HEK293 (cell line): ENCODE measurements around the gene TDRD10.

Experiments
- CTCF ChIA-PET: fragments of 350-600 bp; formaldehyde crosslinking; extraction: SDS; loops from one replicate; lab custom pipeline; 2021; ENCODE audit warnings: antibody characterized with exemption; lab: Yijun Ruan, JAX
- POLR2A ChIA-PET: fragments of 300-600 bp; formaldehyde crosslinking; extraction: SDS; loops from one replicate; lab custom pipeline; 2020; ENCODE audit warnings: antibody characterized with exemption, inconsistent platforms; lab: Yijun Ruan, JAX
- H3K27ac ChIP-seq: fragments of 200-500 bp; sonication (Bioruptor generic); 2 replicates; pipeline ENCODE4 v1.5.1; 2014; ENCODE audit warnings: low read depth, low read length, control low read depth, inconsistent platforms; ENCODE audit errors: extremely low read depth
- H3K36me3 ChIP-seq, 2 experiments: fragments of 200-500 bp in 1 of 2; sonication (Bioruptor generic) in 1 of 2; 1 replicate in 1 of 2; 2 replicates in 1 of 2; pipeline ENCODE4 v1.5.1; 2014 to 2017; ENCODE audit warnings: inconsistent platforms in 2 of 2, low read length in 2 of 2; ENCODE audit not compliant: control insufficient read depth in 2 of 2, insufficient read depth in 1 of 2
- H3K4me1 ChIP-seq: fragments of 200-500 bp; sonication (Bioruptor generic); 2 replicates; pipeline ENCODE4 v1.5.1; 2014; ENCODE audit warnings: mild to moderate bottlenecking, low read length, inconsistent platforms; ENCODE audit not compliant: control insufficient read depth, insufficient read depth
- H3K4me3 ChIP-seq: 2 replicates; pipeline ENCODE4 v1.5.1; 2011; ENCODE audit warnings: low read depth, mild to moderate bottlenecking, control low read depth, low read length, moderate library complexity
- H3K9me3 ChIP-seq: fragments of 200-500 bp; sonication (Bioruptor generic); 2 replicates; pipeline ENCODE4 v1.5.1; 2014; ENCODE audit warnings: low read depth, low read length, inconsistent platforms; ENCODE audit not compliant: control insufficient read depth, insufficient read depth
- GLI2 ChIP-seq: fragments of 450-650 bp; formaldehyde crosslinking; IDR thresholded peaks from 2 replicates; pipeline ENCODE4; 2017; ENCODE audit warnings: missing biosample characterization, missing genetic modification characterization, low read depth, borderline replicate concordance
- OVOL3 ChIP-seq: fragments of 450-650 bp; formaldehyde crosslinking; IDR thresholded peaks from 2 replicates; pipeline ENCODE4 v1.5.1; 2016; ENCODE audit warnings: missing biosample characterization, missing genetic modification characterization
- REPIN1 ChIP-seq: fragments of 450-650 bp; formaldehyde crosslinking; IDR thresholded peaks from 2 replicates; pipeline ENCODE4 v1.5.1; 2017; ENCODE audit warnings: missing biosample characterization, missing genetic modification characterization, low read depth
- SALL2 ChIP-seq: fragments of 450-650 bp; formaldehyde crosslinking; IDR thresholded peaks from 2 replicates; pipeline ENCODE4 v1.5.0; 2017; ENCODE audit warnings: missing biosample characterization, mild to moderate bottlenecking, missing genetic modification characterization, borderline replicate concordance
- TCF7L2 ChIP-seq: IDR thresholded peaks from 2 replicates; pipeline ENCODE4 v1.6.1; 2011; ENCODE audit warnings: low read depth, mild to moderate bottlenecking, inconsistent platforms, low read length, moderate library complexity, borderline replicate concordance
- ZBTB48 ChIP-seq: fragments of 450-650 bp; formaldehyde crosslinking; IDR thresholded peaks from 2 replicates; pipeline ENCODE4 v1.5.1; 2016; ENCODE audit warnings: missing biosample characterization, missing genetic modification characterization
- ZBTB8A ChIP-seq: fragments of 450-650 bp; formaldehyde crosslinking; IDR thresholded peaks from 2 replicates; pipeline ENCODE4 v1.5.1; 2016; ENCODE audit warnings: missing biosample characterization, missing genetic modification characterization
- ZFP3 ChIP-seq: fragments of 450-650 bp; formaldehyde crosslinking; IDR thresholded peaks from 2 replicates; pipeline ENCODE4 v1.5.1; 2016; ENCODE audit warnings: low read depth, missing biosample characterization, missing genetic modification characterization
- ZFP37 ChIP-seq: fragments of 450-650 bp; formaldehyde crosslinking; IDR thresholded peaks from 2 replicates; pipeline ENCODE4 v1.5.1; 2016; ENCODE audit warnings: missing biosample characterization, missing genetic modification characterization
- ZNF10 ChIP-seq: fragments of 450-650 bp; formaldehyde crosslinking; IDR thresholded peaks from 2 replicates; pipeline ENCODE4 v1.5.1; 2017; ENCODE audit warnings: missing biosample characterization, missing genetic modification characterization
- ZNF114 ChIP-seq: fragments of 450-650 bp; formaldehyde crosslinking; IDR thresholded peaks from 2 replicates; pipeline ENCODE4 v1.5.0; 2017; ENCODE audit warnings: missing biosample characterization, missing genetic modification characterization
- ZNF16 ChIP-seq: fragments of 450-650 bp; formaldehyde crosslinking; IDR thresholded peaks from 2 replicates; pipeline ENCODE4 v1.5.1; 2016; ENCODE audit warnings: low read depth, missing biosample characterization, missing genetic modification characterization
- ZNF19 ChIP-seq: fragments of 450-650 bp; formaldehyde crosslinking; IDR thresholded peaks from 2 replicates; pipeline ENCODE4; 2016; ENCODE audit warnings: missing biosample characterization, missing genetic modification characterization, low read depth
- ZNF23 ChIP-seq: fragments of 450-650 bp; formaldehyde crosslinking; IDR thresholded peaks from 2 replicates; pipeline ENCODE4 v1.5.1; 2016; ENCODE audit warnings: missing biosample characterization, missing genetic modification characterization, borderline replicate concordance
- ZNF248 ChIP-seq: fragments of 450-650 bp; formaldehyde crosslinking; IDR thresholded peaks from 2 replicates; pipeline ENCODE4 v1.5.1; 2017; ENCODE audit warnings: missing biosample characterization, missing genetic modification characterization
- ZNF266 ChIP-seq: fragments of 450-650 bp; formaldehyde crosslinking; IDR thresholded peaks from 2 replicates; pipeline ENCODE4 v1.5.1; 2016; ENCODE audit warnings: missing biosample characterization, missing genetic modification characterization, low read depth
- ZNF292 ChIP-seq: fragments of 450-650 bp; formaldehyde crosslinking; IDR thresholded peaks from 2 replicates; pipeline ENCODE4 v1.5.1; 2016; ENCODE audit warnings: low read depth, missing biosample characterization, missing genetic modification characterization, borderline replicate concordance
- ZNF311 ChIP-seq: fragments of 450-650 bp; formaldehyde crosslinking; IDR thresholded peaks from 2 replicates; pipeline ENCODE4 v1.5.1; 2017; ENCODE audit warnings: missing biosample characterization, missing genetic modification characterization, borderline replicate concordance
- ZNF350 ChIP-seq: fragments of 450-650 bp; formaldehyde crosslinking; IDR thresholded peaks from 2 replicates; pipeline ENCODE4 v1.5.0; 2017; ENCODE audit warnings: missing biosample characterization, mild to moderate bottlenecking, missing genetic modification characterization
- ZNF366 ChIP-seq: fragments of 450-650 bp; formaldehyde crosslinking; conservative IDR thresholded peaks from 2 replicates; pipeline ENCODE4 v1.5.1; 2016; ENCODE audit warnings: missing biosample characterization, missing genetic modification characterization
- ZNF416 ChIP-seq: fragments of 450-650 bp; formaldehyde crosslinking; IDR thresholded peaks from 2 replicates; pipeline ENCODE4 v1.5.1; 2016; ENCODE audit warnings: missing biosample characterization, missing genetic modification characterization
- ZNF423 ChIP-seq: fragments of 450-650 bp; formaldehyde crosslinking; IDR thresholded peaks from 2 replicates; pipeline ENCODE4 v1.5.1; 2016; ENCODE audit warnings: missing biosample characterization, missing genetic modification characterization
- ZNF433 ChIP-seq: fragments of 450-650 bp; formaldehyde crosslinking; IDR thresholded peaks from 2 replicates; pipeline ENCODE4 v1.5.1; 2016; ENCODE audit warnings: missing biosample characterization, missing genetic modification characterization, low read depth
- ZNF501 ChIP-seq: fragments of 450-650 bp; formaldehyde crosslinking; IDR thresholded peaks from 2 replicates; pipeline ENCODE4 v1.5.1; 2016; ENCODE audit warnings: missing biosample characterization, missing genetic modification characterization
- ZNF514 ChIP-seq: fragments of 450-650 bp; formaldehyde crosslinking; IDR thresholded peaks from 2 replicates; pipeline ENCODE4 v1.5.1; 2016; ENCODE audit warnings: missing biosample characterization, missing genetic modification characterization
- ZNF521 ChIP-seq: fragments of 450-650 bp; formaldehyde crosslinking; IDR thresholded peaks from 2 replicates; pipeline ENCODE4 v1.5.1; 2017; ENCODE audit warnings: missing biosample characterization, mild to moderate bottlenecking, missing genetic modification characterization
- ZNF549 ChIP-seq: fragments of 450-650 bp; IDR thresholded peaks from 2 replicates; pipeline ENCODE4 v1.5.1; 2018; ENCODE audit warnings: missing biosample characterization, missing genetic modification characterization, mild to moderate bottlenecking, inconsistent platforms, moderate library complexity
- ZNF558 ChIP-seq: fragments of 450-650 bp; formaldehyde crosslinking; IDR thresholded peaks from 2 replicates; pipeline ENCODE4 v1.5.1; 2016; ENCODE audit warnings: missing biosample characterization, missing genetic modification characterization
- TF ChIP-seq, protein P1 (sequence below): fragments of 450-650 bp; formaldehyde crosslinking; IDR thresholded peaks from 2 replicates; pipeline ENCODE4 v1.5.1; 2016; ENCODE audit warnings: missing biosample characterization, missing genetic modification characterization
- TF ChIP-seq, protein P2 (sequence below): fragments of 450-650 bp; formaldehyde crosslinking; IDR thresholded peaks from 2 replicates; pipeline ENCODE4 v1.5.1; 2016; ENCODE audit warnings: missing biosample characterization, missing genetic modification characterization
- TF ChIP-seq, protein P3 (sequence below): fragments of 450-650 bp; formaldehyde crosslinking; IDR thresholded peaks from 2 replicates; pipeline ENCODE4 v1.5.1; 2016; ENCODE audit warnings: missing biosample characterization, missing genetic modification characterization
- TF ChIP-seq, protein P4 (sequence below): fragments of 450-650 bp; formaldehyde crosslinking; IDR thresholded peaks from 2 replicates; pipeline ENCODE4 v1.5.1; 2017; ENCODE audit warnings: missing biosample characterization, missing genetic modification characterization

TDRD10 gene

DNA sequence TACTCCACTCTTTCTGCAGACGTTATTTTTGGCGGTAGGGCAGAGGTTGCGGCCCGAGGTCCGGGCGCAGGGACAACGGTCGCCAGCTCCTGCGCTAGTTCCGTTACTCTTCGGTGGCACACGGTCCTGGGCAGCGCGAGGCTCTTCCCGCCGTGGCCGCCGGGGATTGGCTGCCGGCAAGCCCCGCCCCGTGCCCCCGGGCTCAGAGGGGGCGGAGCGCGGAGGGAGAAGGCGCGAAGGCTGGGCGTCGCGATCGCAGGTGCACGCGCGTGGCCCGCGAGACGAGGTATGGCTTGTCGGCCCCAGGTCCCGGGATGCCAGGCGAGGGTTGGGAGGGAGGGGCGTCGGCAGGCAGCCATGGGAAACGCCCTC is 711 bp downstream of the TDRD10 start:
- H3K9me3 ChIP-seq: no peaks in the 10 kb centered on the region
- no peaks in the 10 kb centered on the region for H3K4me1 ChIP-seq
- CTCF ChIA-PET: no interaction called here
- no peaks in the 10 kb centered on the region for H3K36me3 ChIP-seq
- TF ChIP-seq, protein P1, sequence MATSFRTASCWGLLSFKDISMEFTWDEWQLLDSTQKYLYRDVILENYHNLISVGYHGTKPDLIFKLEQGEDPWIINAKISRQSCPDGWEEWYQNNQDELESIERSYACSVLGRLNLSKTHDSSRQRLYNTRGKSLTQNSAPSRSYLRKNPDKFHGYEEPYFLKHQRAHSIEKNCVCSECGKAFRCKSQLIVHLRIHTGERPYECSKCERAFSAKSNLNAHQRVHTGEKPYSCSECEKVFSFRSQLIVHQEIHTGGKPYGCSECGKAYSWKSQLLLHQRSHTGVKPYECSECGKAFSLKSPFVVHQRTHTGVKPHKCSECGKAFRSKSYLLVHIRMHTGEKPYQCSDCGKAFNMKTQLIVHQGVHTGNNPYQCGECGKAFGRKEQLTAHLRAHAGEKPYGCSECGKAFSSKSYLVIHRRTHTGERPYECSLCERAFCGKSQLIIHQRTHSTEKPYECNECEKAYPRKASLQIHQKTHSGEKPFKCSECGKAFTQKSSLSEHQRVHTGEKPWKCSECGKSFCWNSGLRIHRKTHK: no peak
- TF ChIP-seq ZNF311 (tag by site-specific recombination) (no peak), ZNF416 (no peak), ZNF350 (no peak), ZNF248 (tag by site-specific recombination) (no peak), ZNF521 (tag by site-specific recombination) (no peak), ZNF514 (tag by site-specific recombination) (no peak), ZBTB48 (tag by site-specific recombination) (no peak), ZNF19 (tag by site-specific recombination) (no peak), ZNF366 (no peak)
- TF ChIP-seq, protein P2, sequence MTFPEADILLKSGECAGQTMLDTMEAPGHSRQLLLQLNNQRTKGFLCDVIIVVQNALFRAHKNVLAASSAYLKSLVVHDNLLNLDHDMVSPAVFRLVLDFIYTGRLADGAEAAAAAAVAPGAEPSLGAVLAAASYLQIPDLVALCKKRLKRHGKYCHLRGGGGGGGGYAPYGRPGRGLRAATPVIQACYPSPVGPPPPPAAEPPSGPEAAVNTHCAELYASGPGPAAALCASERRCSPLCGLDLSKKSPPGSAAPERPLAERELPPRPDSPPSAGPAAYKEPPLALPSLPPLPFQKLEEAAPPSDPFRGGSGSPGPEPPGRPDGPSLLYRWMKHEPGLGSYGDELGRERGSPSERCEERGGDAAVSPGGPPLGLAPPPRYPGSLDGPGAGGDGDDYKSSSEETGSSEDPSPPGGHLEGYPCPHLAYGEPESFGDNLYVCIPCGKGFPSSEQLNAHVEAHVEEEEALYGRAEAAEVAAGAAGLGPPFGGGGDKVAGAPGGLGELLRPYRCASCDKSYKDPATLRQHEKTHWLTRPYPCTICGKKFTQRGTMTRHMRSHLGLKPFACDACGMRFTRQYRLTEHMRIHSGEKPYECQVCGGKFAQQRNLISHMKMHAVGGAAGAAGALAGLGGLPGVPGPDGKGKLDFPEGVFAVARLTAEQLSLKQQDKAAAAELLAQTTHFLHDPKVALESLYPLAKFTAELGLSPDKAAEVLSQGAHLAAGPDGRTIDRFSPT: no peak
- TF ChIP-seq, all 188 proteins: peak for 0
- POLR2A ChIA-PET: no interaction called here
- Histone ChIP-seq H3K4me3 (no peak overlapping the region), H3K27ac (no peak overlapping the region)

DNA sequence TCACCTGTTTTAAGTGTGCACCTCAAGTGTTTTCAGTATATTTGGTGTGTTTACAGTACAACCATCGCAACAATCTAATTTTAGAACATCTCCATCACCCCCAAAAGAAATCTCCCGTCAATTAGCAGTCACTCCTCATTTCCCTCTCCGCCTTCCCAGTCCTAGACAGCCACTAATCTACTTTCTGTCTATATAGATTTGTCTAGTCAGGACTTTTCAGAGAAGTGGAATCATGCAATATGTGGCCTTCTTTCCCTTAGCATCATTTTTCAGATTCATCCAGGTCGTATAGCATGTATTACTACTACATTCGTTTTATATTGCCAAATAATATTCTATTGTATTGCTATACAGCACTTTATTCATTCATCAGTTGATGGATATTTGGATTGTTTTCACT is 1.9 kb downstream of the TDRD10 start:
- no peaks in the 10 kb centered on the region for H3K4me1 ChIP-seq

DNA sequence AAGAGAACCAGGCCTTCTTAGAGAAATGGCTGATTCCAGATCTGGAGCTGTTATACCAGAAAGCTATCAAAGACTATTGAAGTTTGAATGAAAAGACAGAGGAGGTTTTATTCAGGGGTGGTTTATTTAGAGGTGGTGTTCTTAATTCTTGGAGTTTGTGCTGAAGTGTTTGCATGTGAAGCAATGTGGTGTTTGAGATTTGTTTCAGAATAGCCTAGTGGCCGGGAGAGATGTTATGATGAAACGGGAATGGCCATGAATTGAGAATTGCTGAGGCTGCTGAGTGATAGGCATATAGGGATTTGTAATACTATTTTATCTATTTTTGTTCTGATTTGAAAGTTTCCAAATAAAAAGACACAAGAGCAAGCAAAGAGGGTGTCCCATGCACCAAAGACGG is 10.7 kb downstream of the TDRD10 start:
- Histone ChIP-seq H3K4me1 (no peaks in the 10 kb centered on the region), H3K27ac (no peak overlapping the region), H3K36me3 (no peaks in the 10 kb centered on the region), H3K9me3 (no peaks in the 10 kb centered on the region), H3K4me3 (no peak overlapping the region)
- CTCF ChIA-PET: interaction anchor here (0.6 to 0.7 kb wide), 2 partner anchors 32 to 207 kb away, joined by 3 to 4 read pairs; no protein-coding TSS in a partner anchor
- POLR2A ChIA-PET: no interaction called here
- TF ChIP-seq ZNF266 (tag by site-specific recombination) (no peak), TCF7L2 (no peak), ZNF433 (tag by site-specific recombination) (no peak), GLI2 (tag by site-specific recombination) (no peak), OVOL3 (tag by site-specific recombination) (no peak), ZBTB8A (tag by site-specific recombination) (no peak), ZNF558 (tag by site-specific recombination) (no peak), REPIN1 (tag by site-specific recombination) (no peak), ZNF292 (tag by site-specific recombination) (no peak), ZFP3 (tag by site-specific recombination) (no peak), ZFP37 (no peak), ZNF423 (tag by site-specific recombination) (no peak), ZNF114 (tag by site-specific recombination) (no peak)
- TF ChIP-seq, protein P3, sequence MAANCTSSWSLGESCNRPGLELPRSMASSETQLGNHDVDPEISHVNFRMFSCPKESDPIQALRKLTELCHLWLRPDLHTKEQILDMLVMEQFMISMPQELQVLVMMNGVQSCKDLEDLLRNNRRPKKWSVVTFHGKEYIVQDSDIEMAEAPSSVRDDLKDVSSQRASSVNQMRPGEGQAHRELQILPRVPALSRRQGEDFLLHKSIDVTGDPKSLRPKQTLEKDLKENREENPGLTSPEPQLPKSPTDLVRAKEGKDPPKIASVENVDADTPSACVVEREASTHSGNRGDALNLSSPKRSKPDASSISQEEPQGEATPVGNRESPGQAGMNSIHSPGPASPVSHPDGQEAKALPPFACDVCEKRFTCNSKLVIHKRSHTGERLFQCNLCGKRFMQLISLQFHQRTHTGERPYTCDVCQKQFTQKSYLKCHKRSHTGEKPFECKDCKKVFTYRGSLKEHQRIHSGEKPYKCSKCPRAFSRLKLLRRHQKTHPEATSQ (tag by site-specific recombination): no peak
- TF ChIP-seq, protein P4, sequence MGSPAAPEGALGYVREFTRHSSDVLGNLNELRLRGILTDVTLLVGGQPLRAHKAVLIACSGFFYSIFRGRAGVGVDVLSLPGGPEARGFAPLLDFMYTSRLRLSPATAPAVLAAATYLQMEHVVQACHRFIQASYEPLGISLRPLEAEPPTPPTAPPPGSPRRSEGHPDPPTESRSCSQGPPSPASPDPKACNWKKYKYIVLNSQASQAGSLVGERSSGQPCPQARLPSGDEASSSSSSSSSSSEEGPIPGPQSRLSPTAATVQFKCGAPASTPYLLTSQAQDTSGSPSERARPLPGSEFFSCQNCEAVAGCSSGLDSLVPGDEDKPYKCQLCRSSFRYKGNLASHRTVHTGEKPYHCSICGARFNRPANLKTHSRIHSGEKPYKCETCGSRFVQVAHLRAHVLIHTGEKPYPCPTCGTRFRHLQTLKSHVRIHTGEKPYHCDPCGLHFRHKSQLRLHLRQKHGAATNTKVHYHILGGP (tag by site-specific recombination): no peak

More for the DNA sequence above, 1.9 kb downstream of the TDRD10 start:
- ChIA-PET POLR2A (no interaction called here), CTCF (interaction anchor here (0.6 kb wide), 1 partner anchor 245 kb away, joined by 6 read pairs; no protein-coding TSS in a partner anchor)
- H3K9me3 ChIP-seq: no peaks in the 10 kb centered on the region
- H3K36me3 ChIP-seq: no peaks in the 10 kb centered on the region
- no peak overlapping the region for H3K27ac ChIP-seq
- no peak overlapping the region for H3K4me3 ChIP-seq
- TF ChIP-seq ZNF10 (tag by site-specific recombination) (peak; percentile 67; the same call in 1 of the 2 replicates), ZNF16 (tag by site-specific recombination) (no peak), ZNF19 (tag by site-specific recombination) (no peak), ZFP3 (tag by site-specific recombination) (no peak), SALL2 (tag by site-specific recombination) (no peak), ZNF549 (tag by site-specific recombination) (no peak), ZNF501 (no peak), ZNF23 (tag by site-specific recombination) (no peak)
